Osteocyte (in vitro differentiated cells): ENCODE data around the gene KCNC3. TPM values are rescaled to one million over a fixed set of nuclear protein-coding genes. Genes with fewer than 3 reads are reported as not detected.
"Not testable (repeated sequence)": the region's sequence is repeated elsewhere in the genome, so short reads cannot be mapped to it uniquely, and the experiment has no call there.

ENCODE experiments used
- DNase-seq: peaks from one replicate; pipeline ENCODE4 v3.0.0; 2021; ENCODE audit warnings: mixed read lengths; ENCODE audit not compliant: unreplicated experiment; ENCODE audit errors: extremely low spot score
- H3K27ac Mint-ChIP-seq: one replicate; pipeline ENCODE4 v1.8.0; 2021; ENCODE audit warnings: mild to moderate bottlenecking, mixed read lengths; ENCODE audit not compliant: unreplicated experiment
- H3K27me3 Mint-ChIP-seq: one replicate; pipeline ENCODE4 v1.8.0; 2021; ENCODE audit warnings: mixed read lengths; ENCODE audit not compliant: unreplicated experiment
- H3K36me3 Mint-ChIP-seq: one replicate; pipeline ENCODE4 v1.8.0; 2021; ENCODE audit warnings: mixed read lengths; ENCODE audit not compliant: unreplicated experiment
- H3K4me1 Mint-ChIP-seq: one replicate; pipeline ENCODE4 v1.8.0; 2021; ENCODE audit warnings: mixed read lengths; ENCODE audit not compliant: unreplicated experiment
- H3K4me3 Mint-ChIP-seq: one replicate; pipeline ENCODE4 v1.8.0; 2021; ENCODE audit warnings: mild to moderate bottlenecking, moderate library complexity, mixed read lengths; ENCODE audit not compliant: unreplicated experiment
- H3K9me3 Mint-ChIP-seq: one replicate; pipeline ENCODE4 v1.8.0; 2021; ENCODE audit warnings: mixed read lengths; ENCODE audit not compliant: unreplicated experiment
- total RNA-seq: library from RNA; stranded (reverse); gene quantifications from 2 replicates; pipeline ENCODE4 v1.2.1, GENCODE V29; 2021
- TF ChIP-seq, protein P1 (sequence below): fragments of 200-600 bp; sonication (generic); IDR thresholded peaks from 2 replicates; pipeline ENCODE4 v1.5.0; 2021; ENCODE audit warnings: antibody characterized with exemption, mild to moderate bottlenecking, moderate library complexity

KCNC3 gene
- total RNA-seq, 1 donor from 2014 or later: 1.2 TPM

DNA sequence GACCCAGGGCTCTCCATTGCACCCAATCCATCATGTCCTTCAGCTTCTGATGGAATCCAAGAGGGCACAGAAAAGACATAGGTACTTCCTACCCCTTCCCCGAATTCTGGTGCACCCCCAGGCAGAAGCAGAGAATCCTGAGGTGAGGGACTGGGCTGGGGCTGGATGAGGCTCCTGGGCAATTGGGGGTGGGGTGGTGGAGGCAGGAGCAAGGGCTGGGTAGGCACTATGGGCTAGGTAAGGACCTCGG is 2.7 kb upstream of the KCNC3 start:
- Mint-ChIP-seq H3K36me3 (peaks cover 7% of the 10 kb centered on the region), H3K9me3 (peaks cover 8% of the 10 kb centered on the region), H3K27me3 (peaks cover 46% of the 10 kb centered on the region), H3K4me3 (no peak overlapping the region), H3K4me1 (peaks cover 31% of the 10 kb centered on the region), H3K27ac (no peak overlapping the region)
- no peak for DNase-seq
- TF ChIP-seq, protein P1, sequence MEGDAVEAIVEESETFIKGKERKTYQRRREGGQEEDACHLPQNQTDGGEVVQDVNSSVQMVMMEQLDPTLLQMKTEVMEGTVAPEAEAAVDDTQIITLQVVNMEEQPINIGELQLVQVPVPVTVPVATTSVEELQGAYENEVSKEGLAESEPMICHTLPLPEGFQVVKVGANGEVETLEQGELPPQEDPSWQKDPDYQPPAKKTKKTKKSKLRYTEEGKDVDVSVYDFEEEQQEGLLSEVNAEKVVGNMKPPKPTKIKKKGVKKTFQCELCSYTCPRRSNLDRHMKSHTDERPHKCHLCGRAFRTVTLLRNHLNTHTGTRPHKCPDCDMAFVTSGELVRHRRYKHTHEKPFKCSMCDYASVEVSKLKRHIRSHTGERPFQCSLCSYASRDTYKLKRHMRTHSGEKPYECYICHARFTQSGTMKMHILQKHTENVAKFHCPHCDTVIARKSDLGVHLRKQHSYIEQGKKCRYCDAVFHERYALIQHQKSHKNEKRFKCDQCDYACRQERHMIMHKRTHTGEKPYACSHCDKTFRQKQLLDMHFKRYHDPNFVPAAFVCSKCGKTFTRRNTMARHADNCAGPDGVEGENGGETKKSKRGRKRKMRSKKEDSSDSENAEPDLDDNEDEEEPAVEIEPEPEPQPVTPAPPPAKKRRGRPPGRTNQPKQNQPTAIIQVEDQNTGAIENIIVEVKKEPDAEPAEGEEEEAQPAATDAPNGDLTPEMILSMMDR: no peak

DNA sequence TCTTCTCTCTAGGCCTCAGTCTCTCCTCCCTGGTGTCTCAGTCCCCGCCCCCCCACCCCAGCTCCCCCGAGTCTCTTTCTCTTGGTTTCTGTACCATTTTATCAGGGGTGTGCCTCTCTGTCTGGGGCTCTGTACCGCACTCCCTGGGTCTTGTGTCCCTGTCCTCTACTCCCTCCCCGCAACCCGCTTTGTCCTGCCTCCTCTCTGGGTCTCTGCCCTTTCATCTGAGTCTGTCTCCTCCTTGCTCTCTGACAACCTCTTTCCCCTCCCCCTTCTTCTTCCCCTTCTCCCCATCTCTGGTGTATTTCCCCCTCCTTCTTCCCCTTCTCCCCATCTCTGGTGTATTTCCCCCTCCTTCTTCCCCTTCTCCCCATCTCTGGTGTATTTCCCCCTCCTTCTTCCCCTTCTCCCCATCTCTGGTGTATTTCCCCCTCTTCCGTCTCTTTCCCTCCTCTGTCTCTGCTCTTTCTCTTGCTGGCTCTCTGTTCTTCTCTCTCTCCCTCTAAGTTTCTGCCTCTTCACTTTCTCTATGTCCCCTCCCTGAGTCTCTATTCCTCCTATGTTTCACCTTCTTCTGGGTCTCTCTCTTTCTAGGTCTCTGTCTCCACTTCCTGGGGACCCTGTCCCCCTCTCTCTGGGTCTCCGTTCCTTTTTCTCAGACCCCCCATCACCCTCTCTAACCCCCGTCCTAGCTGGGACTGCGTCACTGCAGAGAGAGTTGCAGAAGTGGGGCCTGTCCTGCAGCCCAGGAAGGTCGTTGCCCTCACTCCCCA is 2.2 kb upstream of the KCNC3 start:
- peaks cover 50% of the 10 kb centered on the region for H3K27me3 Mint-ChIP-seq
- H3K27ac Mint-ChIP-seq: no peak overlapping the region
- peaks cover 7% of the 10 kb centered on the region for H3K36me3 Mint-ChIP-seq
- H3K4me1 Mint-ChIP-seq: peaks cover 33% of the 10 kb centered on the region
- peaks cover 8% of the 10 kb centered on the region for H3K9me3 Mint-ChIP-seq
- peak overlapping the region; percentile 36 for H3K4me3 Mint-ChIP-seq
- TF ChIP-seq, protein P1: no peak
- no peak for DNase-seq

DNA sequence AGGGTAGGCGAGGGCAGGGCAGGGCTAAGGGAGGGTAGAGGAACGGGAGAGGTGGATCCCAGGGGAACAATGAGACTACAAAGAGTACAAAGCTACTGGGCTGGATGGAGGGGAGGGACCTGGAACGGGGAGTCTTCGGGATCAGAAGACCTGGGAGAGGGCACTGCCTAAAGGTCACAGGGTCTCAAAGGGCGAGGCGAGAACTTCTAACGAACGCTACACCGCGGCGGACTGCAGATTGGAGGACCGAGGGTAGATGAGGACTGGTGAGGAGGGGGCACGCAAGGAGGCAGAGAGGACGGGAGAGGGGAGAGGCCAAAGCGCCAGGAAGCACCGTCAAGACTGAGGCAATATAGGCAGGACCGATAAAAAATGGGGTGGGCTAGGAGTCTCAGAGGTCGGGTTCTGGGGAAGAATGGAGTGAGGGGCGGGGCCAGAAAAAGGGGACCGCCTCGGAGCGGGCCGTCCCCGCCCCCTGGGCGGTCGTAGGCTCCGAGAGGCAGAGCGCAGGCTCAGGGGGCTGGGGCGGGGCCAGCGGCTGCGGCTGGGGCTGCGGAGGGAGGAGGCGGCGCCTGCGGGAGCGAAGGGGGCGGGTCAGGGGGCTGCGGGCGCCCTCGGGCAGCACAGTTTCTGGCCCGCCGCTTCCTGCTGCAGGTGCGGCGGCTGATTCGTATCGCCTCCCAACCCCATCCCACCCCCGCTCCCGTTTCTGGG is 1.3 kb upstream of the KCNC3 start:
- H3K4me1 Mint-ChIP-seq: peaks cover 35% of the 10 kb centered on the region
- H3K36me3 Mint-ChIP-seq: peaks cover 7% of the 10 kb centered on the region
- H3K27ac Mint-ChIP-seq: no peak overlapping the region
- H3K9me3 Mint-ChIP-seq: peaks cover 4% of the 10 kb centered on the region
- TF ChIP-seq, protein P1: no peak
- peaks cover 53% of the 10 kb centered on the region for H3K27me3 Mint-ChIP-seq
- DNase-seq: no peak
- H3K4me3 Mint-ChIP-seq: peak overlapping the region; percentile 29

DNA sequence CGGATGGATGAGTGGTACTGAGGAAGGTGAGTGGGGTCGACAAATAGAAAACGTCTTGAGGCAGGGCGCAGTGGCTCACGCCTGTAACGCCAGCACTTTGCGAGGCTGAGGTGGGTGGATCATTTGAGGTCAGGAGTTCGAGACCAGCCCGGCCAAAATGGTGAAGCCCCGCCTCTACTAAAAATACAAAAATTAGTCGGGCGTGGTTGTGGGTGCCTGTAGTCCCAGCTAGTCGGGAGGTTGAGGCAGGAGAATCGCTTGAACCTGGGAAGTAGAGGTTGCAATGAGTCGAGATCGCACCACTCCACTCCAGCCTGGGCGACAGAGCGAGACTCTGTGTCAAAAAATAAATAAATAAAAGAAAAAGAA is 733 bp upstream of the KCNC3 start:
- Mint-ChIP-seq H3K27me3 (peaks cover 53% of the 10 kb centered on the region), H3K4me1 (peaks cover 35% of the 10 kb centered on the region)

DNA sequence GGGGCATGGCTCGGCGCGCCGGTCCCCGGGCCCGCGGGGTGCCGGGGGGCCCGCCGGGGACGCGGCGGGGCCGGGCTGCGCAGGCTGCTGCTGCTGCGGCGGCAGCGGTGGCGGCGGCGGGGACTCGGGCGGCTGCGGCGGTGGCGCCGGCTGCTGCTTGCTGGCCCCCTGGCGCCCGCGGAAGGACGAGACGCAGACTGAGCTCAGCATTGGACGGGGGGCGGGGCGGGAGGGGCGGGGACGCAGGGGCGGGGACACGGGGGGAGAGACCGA is 368 bp downstream of the KCNC3 start:
- TF ChIP-seq, protein P1: no peak
- H3K36me3 Mint-ChIP-seq: peaks cover 7% of the 10 kb centered on the region
- H3K27me3 Mint-ChIP-seq: peaks cover 53% of the 10 kb centered on the region
- H3K4me1 Mint-ChIP-seq: peaks cover 34% of the 10 kb centered on the region
- H3K4me3 Mint-ChIP-seq: no peak overlapping the region
- no peak for DNase-seq
- H3K27ac Mint-ChIP-seq: no peak overlapping the region
- no peaks in the 10 kb centered on the region for H3K9me3 Mint-ChIP-seq

More for the DNA sequence above, 733 bp upstream of the KCNC3 start:
- not testable (repeated sequence) for DNase-seq, H3K9me3 Mint-ChIP-seq, H3K36me3 Mint-ChIP-seq
- Mint-ChIP-seq H3K4me3 (peak overlapping the region; percentile 73), H3K27ac (peak overlapping the region; percentile 68)
